ENCODE measurements around the gene ITGA7. TPM values are rescaled to one million over a fixed set of nuclear protein-coding genes. Genes with fewer than 3 reads are reported as not detected.

The ITGA7 gene
- total RNA-seq, 1 donor from 2014 or later = 4.0 TPM

DNA sequence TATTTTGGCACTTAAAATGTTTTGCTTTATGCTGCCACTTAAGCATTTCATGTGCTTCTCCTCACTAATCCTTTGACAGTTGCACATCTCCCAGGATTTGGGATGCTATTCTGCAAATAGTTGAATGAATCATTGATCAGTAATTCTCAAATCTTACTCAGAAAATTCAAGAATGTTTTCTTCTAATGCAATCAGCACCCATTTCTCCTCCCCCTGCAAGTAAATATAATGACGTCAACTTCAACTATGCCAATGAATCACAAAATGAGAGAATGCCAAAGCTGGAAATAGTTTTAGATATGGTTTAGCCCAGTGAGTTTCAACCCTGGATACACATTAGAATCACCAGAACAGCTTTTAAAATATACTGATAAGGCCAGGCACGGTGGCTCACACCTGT is 6.0 kb upstream of the ITGA7 start:
- peaks cover 24% of the 10 kb centered on the region for H3K27me3 Mint-ChIP-seq (ENCODE audit: unreplicated experiment)
- H3K9me3 Mint-ChIP-seq (ENCODE audit: unreplicated experiment) = no peaks in the 10 kb centered on the region
- no peak for DNase-seq (ENCODE audit: low spot score)
- H3K27ac Mint-ChIP-seq (ENCODE audit: unreplicated experiment) = no peak overlapping the region
- peaks cover 34% of the 10 kb centered on the region for H3K4me1 Mint-ChIP-seq (ENCODE audit: unreplicated experiment)
- no peak overlapping the region for H3K4me3 Mint-ChIP-seq (ENCODE audit: unreplicated experiment)
- H3K36me3 Mint-ChIP-seq (ENCODE audit: low read depth, unreplicated experiment) = peaks cover 11% of the 10 kb centered on the region
- TF ChIP-seq, protein P1, sequence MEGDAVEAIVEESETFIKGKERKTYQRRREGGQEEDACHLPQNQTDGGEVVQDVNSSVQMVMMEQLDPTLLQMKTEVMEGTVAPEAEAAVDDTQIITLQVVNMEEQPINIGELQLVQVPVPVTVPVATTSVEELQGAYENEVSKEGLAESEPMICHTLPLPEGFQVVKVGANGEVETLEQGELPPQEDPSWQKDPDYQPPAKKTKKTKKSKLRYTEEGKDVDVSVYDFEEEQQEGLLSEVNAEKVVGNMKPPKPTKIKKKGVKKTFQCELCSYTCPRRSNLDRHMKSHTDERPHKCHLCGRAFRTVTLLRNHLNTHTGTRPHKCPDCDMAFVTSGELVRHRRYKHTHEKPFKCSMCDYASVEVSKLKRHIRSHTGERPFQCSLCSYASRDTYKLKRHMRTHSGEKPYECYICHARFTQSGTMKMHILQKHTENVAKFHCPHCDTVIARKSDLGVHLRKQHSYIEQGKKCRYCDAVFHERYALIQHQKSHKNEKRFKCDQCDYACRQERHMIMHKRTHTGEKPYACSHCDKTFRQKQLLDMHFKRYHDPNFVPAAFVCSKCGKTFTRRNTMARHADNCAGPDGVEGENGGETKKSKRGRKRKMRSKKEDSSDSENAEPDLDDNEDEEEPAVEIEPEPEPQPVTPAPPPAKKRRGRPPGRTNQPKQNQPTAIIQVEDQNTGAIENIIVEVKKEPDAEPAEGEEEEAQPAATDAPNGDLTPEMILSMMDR (IDR thresholded peaks at IDR 0.05; ENCODE audit: unreplicated experiment) = no peak

- Mint-ChIP-seq H3K27ac (ENCODE audit: unreplicated experiment) (no peak overlapping the region), H3K36me3 (ENCODE audit: low read depth, unreplicated experiment) (peaks cover 7% of the 10 kb centered on the region), H3K4me3 (ENCODE audit: unreplicated experiment) (no peak overlapping the region), H3K4me1 (ENCODE audit: unreplicated experiment) (peaks cover 32% of the 10 kb centered on the region), H3K27me3 (ENCODE audit: unreplicated experiment) (peaks cover 27% of the 10 kb centered on the region), H3K9me3 (ENCODE audit: unreplicated experiment) (no peaks in the 10 kb centered on the region)
- DNase-seq (ENCODE audit: low spot score) = no peak
- TF ChIP-seq, protein P1 (IDR thresholded peaks at IDR 0.05; ENCODE audit: unreplicated experiment) = no peak
Measured at GRCh38 chr12:55712700-55713415, 5.2 kb upstream of the ITGA7 start.

- no peak overlapping the region for H3K4me3 Mint-ChIP-seq (ENCODE audit: unreplicated experiment)
Measured at GRCh38 chr12:55711786-55712553, 4.3 kb upstream of the ITGA7 start.

GRCh38 chr12:55708695-55709233 is 1.1 kb upstream of the ITGA7 start:
- Mint-ChIP-seq H3K27ac (ENCODE audit: unreplicated experiment) (peak overlapping the region; percentile 44), H3K36me3 (ENCODE audit: low read depth, unreplicated experiment) (peaks cover 3% of the 10 kb centered on the region), H3K4me1 (ENCODE audit: unreplicated experiment) (peaks cover 12% of the 10 kb centered on the region), H3K4me3 (ENCODE audit: unreplicated experiment) (peak overlapping the region; percentile 84), H3K9me3 (ENCODE audit: unreplicated experiment) (no peaks in the 10 kb centered on the region), H3K27me3 (ENCODE audit: unreplicated experiment) (peaks cover 13% of the 10 kb centered on the region)
- no peak for DNase-seq (ENCODE audit: low spot score)
- TF ChIP-seq, protein P1 (IDR thresholded peaks at IDR 0.05; ENCODE audit: unreplicated experiment) = no peak

More at GRCh38 chr12:55711786-55712553, 4.3 kb upstream of the ITGA7 start:
- no peaks in the 10 kb centered on the region for H3K9me3 Mint-ChIP-seq (ENCODE audit: unreplicated experiment)
- H3K27me3 Mint-ChIP-seq (ENCODE audit: unreplicated experiment) = peaks cover 25% of the 10 kb centered on the region
- no peak for DNase-seq (ENCODE audit: low spot score)
- TF ChIP-seq, protein P1 (IDR thresholded peaks at IDR 0.05; ENCODE audit: unreplicated experiment) = no peak
- H3K36me3 Mint-ChIP-seq (ENCODE audit: low read depth, unreplicated experiment) = peaks cover 7% of the 10 kb centered on the region
- no peak overlapping the region for H3K27ac Mint-ChIP-seq (ENCODE audit: unreplicated experiment)
- peaks cover 23% of the 10 kb centered on the region for H3K4me1 Mint-ChIP-seq (ENCODE audit: unreplicated experiment)

Data from endothelial cell (in vitro differentiated cells).